ENCODE data around the gene TNKS1BP1.
"Not testable (repeated sequence)": the region's sequence is repeated elsewhere in the genome, so short reads cannot be mapped to it uniquely, and the experiment has no call there.

The TNKS1BP1 gene

DNA sequence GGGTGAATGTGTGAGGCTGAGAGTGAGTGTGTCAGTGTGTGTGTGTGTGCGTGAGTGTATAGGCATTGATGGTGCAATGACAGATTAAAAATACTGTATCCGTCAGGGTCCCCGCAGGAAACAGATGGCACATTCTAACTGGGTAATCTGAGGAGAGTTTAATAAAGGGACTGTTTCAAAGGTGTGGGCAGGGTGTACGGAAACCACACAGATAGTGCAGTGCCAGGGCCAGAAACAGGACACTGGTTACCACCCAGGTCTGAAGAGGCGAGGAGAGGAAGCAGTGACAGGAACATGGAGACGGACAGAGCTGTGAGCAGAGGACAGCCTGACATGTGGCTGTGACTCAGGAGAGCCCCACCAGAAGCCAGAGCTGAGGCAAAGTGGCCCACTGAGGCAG, 29.9 kb upstream of the TNKS1BP1 start:
- no peak for DNase-seq (ENCODE audit: low spot score)

DNA sequence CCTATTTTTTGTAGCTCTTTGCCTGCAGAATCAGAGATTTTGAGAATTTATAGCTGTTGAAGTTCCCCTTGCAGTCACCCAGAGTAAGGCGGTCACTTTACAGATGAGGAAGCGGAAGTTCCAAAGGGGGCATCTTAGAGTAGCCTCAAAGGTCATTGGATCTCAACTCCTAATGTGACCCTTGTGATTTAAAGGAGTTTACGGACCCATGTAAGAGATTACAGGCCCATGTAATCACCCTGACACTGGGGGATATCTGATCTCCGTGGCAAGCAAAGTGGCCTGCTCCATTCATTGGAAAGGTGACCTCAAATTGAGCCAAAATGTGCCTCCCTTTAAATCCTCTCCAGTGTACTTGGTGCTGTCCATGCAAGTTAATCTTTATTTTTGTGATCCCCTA, 29.1 kb upstream of the TNKS1BP1 start:
- DNase-seq (ENCODE audit: low spot score): no peak

DNA sequence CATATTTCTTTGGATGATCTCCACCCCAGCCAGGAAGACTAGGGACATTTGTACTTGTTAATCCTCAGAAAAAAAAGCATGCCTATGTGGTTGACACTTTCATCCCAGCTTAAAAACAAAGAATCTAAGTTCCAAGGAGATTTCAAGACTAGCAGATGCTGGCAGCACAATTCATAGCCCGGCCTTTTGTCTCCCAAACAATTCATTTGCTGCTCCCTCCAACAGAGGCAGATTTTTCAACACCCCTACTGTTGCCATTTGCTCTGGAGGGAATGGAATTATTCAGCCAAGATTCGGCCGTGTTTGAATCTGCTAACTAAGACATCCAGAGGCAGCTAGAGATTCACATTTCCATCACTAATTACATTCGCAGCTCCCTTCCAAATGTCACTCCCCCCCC, 28.7 kb upstream of the TNKS1BP1 start:
- no peak for DNase-seq (ENCODE audit: low spot score)

DNA sequence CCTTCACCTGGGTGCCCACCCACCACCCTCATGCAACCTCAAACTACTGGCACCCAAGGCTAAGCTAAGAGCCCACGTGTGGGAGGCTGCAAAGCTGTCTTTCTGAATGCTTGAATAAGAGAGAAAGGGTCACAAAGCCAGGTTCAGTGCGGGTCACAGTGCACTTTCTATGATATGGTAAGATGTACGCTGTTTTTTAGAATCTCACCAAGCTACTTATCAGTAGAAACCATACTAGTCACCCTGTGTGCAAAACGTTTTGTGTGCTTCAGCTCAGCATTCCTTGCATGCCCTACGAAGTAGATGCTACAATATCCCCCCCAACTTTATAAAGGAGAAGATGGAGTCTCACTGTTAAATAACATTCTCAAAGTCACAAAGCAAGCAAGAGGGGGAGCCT, 28.3 kb upstream of the TNKS1BP1 start:
- no peak for DNase-seq (ENCODE audit: low spot score)

DNA sequence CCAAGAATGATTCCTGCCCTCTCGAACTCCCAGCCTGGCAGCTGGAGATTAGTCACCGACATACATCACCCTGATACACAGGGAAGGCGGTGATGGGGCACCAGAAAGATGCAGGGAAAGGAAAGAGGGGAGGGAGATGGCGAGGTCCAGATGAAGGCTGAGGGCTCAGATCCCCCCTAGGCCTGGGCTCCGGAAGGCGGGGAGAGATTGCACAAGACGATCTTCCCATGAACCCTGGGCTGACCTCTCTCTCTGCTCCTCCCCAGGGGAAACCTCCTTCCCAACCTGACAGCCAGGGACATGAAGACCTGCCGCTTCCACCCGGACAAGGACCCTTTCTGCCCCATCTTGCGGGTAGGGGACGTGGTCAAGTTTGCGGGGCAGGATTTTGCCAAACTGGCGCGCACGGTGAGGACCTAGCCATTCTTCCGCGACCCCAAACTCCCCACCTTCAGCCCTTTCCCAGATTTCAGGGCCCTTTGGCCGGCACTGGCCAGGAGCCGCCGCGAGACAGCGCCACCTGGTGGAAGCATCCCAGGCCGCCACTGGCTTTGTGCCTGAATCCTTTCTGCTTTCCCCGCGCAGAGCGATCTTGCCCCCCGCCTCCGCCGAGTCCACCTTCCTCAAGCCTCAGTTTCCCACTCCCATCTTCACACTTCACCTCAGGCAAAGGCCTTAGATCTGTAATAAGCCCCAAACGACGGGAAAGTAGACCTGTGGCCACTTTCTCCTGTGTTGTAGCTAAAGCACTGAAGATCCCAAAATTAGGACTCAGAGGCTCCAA, 24.9 kb upstream of the TNKS1BP1 start:
- peak; percentile 50 for DNase-seq (ENCODE audit: low spot score)

DNA sequence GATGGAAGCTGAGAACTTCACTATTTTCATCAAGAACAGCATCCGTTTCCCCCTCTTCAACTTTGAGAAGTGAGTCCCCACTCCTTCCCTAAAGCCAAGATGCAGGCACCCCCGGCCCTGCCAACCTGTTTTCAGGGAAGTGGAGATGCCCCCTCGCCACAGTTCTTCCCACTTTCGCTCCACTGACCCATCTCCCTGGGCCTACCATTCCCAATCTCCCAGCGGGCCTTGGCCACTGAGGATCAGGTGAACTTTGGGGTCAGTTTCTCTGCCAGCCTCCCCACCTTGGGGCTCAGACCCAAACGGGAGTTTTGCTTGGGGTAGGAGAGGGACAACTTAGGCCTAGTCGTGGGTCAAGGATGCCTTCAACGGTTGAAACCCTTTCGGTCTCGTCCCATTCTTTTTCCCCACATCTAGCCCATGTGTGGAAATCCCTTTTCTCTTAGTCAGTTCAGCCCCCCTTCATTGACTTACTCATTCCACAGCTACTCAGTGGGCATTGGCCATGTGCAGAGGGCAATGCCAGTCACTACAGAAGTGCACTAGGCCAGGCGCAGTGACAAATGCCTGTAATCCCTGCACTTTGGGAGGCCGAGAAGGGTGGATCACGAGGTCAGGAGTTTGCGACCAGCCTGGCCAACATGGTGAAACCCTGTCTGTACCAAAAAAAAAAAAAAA, 24.0 kb upstream of the TNKS1BP1 start:
- no peak for DNase-seq (ENCODE audit: low spot score)

DNA sequence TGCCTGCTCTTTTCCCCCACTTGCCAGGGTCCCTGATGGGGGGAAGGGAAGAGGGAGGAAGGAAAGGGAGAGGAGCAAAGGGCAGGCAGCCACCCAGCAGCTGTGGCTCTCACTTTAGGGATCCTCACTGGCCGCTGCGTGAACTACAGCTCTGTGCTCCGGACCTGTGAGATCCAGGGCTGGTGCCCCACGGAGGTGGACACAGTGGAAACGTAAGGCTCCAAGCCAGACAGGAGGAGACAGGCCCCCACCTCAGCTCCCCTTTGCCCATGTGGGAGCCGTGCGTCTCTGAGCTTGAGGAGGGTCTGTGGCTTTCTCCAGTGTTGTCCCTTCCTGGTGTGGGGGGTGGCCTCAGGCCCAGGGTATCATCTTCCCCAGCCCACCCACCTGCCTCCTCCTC, 23.3 kb upstream of the TNKS1BP1 start:
- no peak for DNase-seq (ENCODE audit: low spot score)

DNA sequence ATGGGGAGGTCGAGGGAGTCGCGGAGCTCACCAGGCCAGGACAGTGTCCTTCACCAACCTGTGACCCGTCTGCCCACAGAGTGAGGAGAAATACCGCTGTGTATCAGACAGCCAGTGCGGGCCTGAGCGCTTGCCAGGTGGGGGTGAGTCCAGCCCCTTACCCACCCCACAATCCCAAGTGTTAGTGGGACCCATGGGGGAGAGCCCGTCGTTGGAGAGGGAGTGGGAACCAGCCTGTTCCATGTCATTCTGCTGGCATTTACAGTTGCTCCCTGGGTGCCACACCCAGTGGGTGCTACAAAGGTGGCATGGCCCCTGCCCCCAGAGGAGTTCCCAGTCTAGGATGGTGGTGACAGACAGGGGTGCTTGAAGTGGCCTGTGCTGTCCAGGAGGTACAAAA, 22.6 kb upstream of the TNKS1BP1 start:
- no peak for DNase-seq (ENCODE audit: low spot score)

DNA sequence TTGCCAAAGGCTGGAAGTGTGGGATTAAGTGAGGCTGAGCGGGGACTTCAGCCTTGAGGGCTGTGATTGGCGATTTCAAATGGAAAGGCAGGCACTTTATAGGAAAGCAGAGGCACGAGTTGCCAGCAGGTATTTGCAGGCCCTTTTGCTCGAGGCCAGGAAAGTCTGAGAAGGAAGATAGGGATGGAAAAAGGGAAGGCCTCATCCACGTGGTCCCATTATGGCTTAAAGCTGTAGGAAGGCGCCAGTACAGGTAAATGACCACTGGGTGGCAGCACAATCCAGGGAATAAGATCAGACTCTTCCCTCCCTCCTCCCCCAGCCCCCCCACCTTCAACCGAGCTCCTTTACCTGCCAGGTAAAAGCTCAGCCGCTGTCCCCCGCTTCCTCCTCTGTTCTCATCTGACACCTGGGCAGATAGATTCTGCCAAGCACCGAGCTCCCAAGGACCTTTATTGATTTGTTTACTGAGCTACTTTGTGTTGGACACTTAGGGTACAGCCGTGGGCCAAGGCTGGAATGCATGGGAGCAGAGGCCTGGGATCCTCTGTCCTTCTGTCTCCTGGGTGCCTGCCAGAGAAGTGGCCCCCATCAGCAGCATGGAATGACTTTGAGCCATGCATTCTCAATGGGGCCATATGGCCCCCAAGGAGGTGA, 20.9 kb upstream of the TNKS1BP1 start:
- peak; percentile 68 for DNase-seq (ENCODE audit: low spot score)

DNA sequence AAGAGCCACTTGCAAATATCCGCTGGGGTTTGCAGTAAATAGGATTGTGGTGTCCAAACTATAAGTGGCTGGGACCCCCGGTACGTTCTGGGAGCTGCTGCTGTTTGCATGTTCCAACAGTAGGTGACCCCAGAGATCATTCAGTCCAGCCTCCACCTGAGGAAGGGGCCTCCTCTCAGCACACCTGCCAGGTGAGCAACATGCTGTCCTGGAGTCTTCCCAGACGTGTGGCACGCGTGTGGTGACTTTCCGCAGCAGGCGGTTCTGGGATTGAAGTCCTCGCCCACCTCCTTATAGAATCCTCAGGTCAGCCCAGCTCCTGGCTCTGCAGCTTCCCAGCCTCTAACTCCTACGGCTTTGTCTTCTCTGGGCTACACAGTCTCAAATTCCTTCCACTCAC, 20.1 kb upstream of the TNKS1BP1 start:
- no peak for DNase-seq (ENCODE audit: low spot score)

DNA sequence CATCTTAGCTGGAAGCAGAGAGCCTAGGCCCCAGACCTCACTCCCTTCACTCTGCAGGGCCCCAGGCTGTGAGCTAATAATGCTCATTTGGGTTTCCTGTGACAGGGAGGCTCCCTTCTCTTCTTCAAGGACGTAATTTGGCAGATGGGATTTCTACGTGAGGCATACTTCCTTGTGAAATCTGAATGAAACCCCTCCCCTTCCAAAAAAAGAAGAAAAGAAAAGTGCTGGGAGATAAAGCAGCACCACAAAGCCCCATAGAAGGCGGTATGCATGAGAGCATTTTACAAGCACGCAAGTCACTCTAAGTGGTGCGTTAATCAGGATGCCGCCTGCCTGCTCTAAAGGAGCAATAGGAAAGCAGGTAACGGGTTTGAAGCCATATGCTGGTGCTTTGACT, 19.1 kb upstream of the TNKS1BP1 start:
- no peak for DNase-seq (ENCODE audit: low spot score)

DNA sequence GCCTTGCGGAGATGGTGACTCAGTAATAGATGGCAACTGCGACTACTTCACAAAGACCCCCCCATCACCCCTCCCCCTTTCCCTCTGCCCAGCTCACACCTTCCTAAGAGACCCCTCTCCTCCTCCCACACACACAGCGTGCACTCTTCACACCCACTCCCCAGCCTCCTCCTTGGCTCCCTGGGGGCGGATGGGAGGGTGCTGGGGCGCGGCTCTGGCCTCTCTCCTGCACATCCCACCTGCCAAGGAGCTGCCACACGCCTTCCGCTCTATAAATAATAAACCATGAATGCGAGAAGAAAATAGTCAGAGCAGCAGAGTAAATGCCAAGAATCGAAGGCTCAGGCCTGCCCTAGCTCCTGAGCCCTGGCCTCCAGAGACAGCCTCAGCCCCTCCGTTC, 17.9 kb upstream of the TNKS1BP1 start:
- no peak for DNase-seq (ENCODE audit: low spot score)

DNA sequence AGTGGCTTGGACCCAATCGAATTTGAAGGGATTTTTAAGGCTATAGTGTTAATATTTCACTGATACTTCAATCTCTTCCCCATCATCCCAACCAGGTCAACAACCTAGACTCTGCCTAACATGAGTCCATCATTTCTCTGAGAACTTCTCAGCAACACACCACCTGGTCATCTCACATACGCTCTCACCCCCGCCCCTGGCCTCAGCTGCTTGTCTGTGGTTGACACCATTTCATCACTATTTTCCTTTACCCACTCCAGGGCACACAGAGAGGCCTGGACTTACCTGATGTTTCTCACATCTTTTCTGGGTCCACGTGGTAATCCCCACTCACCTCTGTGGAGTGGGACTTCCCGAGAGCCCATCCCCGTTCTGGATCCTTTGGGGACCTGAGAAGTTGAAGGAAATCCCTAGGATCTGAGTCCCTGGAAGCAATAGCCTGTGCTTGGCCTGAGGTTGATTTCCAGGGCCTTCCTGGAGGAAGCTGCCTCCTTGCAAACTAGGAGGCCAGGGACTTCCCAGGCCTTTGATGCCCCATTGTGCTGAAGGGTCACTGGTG, 16.6 kb upstream of the TNKS1BP1 start:
- DNase-seq (ENCODE audit: low spot score): no peak

DNA sequence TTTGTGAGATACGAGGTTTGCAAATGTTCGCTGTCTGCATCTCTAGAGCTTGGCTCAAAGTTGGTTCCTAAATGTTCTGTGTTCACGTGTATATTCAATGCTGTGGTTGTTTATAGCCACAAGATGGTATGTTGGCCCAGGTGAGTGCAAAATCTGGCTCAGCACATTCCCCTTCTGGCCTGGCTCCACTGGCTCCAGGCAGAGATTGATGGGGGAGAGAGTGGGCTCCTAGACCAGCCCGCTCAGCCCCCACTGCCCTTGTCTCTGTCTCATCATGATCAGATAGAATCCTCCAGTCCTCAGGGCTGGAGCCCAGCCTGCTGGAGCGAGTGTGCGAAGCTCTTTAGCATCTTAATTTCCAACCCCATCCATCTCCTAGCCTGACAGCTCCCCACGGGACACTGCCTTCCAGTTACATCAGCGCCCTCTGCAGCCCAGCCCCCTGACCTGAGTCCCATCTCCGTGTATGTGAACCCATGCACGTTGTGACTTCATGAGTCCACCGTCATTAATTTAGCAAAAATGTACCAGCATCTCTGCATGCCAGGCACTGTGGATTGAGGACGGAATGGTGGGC, 15.4 kb upstream of the TNKS1BP1 start:
- DNase-seq (ENCODE audit: low spot score): no peak

DNA sequence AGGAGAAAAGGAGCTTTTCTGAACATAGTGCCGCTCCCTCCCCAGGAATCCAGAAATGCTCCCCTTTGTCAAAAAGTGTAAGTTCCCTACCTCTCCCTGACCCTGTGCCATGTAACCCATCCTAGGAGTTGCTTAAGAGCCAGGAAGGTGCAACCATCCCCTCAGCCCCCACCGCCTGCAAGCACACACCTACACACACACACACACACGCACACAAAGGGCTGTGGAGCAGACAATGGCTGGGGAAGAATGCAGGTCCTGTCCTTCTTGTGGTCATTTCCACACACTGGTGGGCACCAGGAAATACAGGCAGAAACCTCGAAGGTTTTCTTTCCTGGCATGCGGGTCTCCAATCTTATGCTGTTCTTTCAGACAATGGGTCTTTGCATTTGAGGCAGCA, 14.6 kb upstream of the TNKS1BP1 start:
- DNase-seq (ENCODE audit: low spot score): no peak

DNA sequence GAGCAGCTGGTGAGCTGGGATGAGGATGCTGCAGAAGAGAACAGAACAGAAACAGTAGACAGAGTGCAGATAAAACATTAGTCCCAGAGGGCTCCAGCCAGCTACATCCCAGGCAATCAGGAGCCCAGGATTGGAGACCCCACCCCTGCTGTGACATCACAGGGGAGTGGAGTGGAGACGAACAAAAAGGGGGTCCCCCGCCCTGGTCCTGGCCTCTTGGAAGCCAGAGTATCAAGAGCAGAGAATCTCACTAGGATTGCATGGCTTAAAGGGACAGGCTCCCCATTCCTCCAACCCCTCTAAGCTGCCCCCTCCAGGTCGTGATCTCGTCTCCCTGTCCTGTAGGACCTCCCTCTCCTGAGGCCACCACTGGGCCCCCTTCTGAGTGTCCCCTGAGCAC, 13.4 kb upstream of the TNKS1BP1 start, which contains the start of gene P2RX3:
P2RX3 (plus strand) TSS at position 211 of the 400 bp plus-strand sequence. CDS start 199 bp downstream, outside the sequence.
- DNase-seq (ENCODE audit: low spot score): no peak

DNA sequence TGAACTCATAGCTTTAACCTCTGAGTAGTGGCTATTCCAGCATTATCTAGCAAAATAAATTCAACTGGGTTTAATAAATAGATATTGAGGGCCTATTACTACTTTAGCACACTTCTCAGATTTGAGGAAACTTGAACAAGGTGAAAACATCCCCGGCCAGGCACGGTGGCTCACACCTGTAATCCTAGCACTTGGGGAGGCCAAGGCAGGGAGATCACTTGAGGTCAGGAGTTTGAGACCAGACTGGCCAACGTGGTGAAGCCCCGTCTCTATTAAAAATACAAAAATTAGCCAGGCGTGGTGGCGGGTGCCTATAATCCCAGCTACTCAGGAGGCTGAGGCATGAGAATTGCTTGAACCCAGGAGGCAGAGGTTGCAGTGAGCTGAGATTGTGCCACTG, 12.1 kb upstream of the TNKS1BP1 start:
- not testable (repeated sequence) for DNase-seq (ENCODE audit: low spot score)

DNA sequence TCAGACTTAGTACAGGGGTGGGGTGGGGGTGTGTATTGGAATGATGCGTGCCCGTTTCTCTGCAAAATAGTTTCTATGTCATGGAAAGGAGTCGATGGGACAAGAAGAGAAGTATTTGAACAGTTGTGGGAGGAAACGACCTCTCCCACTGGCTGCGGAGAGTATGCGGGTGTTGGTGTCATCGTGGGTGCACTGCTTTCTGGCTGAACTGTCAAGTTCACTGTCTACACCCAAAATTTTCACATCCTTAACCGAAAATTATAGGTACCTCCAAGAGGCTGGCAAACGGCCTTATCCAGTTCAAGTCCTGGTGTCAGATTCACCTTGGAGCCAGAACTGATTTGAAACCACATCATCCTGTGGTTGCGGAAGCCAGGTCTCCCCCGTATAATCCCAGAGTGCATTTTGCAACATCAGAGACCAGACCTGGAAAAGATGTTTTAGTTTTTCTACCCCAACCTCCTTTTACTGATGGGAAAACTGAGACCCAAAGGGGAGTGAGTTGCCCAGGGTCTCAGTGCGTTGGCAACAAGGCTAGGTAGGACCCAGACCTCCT, 11.4 kb upstream of the TNKS1BP1 start:
- DNase-seq (ENCODE audit: low spot score): peak; percentile 14

DNA sequence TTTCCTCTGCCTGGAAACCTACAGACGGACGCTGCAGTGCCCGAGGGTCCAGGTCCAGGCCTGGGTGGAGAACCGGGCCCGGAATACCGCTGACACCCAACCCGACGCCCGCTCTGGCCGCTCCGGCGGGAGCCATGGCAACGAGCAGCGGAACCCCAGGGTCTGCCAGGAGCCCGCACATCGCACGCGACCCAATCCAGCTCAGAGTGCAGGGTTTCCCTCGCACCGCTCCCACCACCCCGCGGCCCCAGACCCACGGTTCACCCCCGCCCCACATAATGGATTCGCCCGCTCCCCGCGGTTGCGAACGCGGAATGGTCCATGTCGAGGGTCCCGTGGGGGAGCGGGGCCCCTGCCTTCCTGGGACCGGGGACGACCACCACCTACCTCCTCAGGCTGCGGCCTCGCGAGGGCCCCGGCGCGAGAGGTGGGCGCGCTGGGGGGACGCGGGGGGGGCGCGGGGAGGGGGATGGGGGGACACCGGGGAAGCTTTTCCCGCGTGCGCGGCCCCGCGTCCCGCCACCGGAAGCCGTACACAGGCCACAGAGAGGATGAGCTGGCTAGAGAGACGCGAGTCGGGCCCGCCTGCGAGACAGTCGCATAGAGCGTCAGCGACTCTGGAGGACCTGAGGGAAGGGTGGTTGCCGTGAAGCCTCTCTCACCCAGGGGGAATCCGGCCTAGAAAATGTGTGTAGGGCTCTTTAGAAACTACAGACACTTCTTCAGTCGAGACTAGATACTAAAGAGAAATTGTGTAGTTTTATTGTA, 10.8 kb upstream of the TNKS1BP1 start, which contains the start of gene SSRP1:
SSRP1 (minus strand) TSS at position 550 of the 768 bp plus-strand sequence. CDS start 771 bp downstream, outside the sequence.
- DNase-seq (ENCODE audit: low spot score): peak; percentile 91

DNA sequence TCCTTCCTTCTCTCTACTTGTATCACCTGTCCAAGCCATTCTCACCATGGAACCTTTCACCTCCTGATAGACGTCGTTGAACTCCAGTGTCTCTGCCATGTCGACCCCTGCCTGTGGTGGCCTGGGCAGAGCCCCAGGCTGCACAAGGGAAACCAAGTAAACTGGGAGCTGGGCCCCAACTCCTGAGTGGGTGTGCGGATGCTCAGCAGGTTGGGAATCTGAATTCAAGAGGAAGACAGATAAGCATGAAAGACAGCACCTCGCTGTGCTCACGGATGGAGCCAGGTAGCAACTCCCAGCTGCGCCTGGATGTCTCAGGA, 10.2 kb upstream of the TNKS1BP1 start:
- no peak for DNase-seq (ENCODE audit: low spot score)

DNA sequence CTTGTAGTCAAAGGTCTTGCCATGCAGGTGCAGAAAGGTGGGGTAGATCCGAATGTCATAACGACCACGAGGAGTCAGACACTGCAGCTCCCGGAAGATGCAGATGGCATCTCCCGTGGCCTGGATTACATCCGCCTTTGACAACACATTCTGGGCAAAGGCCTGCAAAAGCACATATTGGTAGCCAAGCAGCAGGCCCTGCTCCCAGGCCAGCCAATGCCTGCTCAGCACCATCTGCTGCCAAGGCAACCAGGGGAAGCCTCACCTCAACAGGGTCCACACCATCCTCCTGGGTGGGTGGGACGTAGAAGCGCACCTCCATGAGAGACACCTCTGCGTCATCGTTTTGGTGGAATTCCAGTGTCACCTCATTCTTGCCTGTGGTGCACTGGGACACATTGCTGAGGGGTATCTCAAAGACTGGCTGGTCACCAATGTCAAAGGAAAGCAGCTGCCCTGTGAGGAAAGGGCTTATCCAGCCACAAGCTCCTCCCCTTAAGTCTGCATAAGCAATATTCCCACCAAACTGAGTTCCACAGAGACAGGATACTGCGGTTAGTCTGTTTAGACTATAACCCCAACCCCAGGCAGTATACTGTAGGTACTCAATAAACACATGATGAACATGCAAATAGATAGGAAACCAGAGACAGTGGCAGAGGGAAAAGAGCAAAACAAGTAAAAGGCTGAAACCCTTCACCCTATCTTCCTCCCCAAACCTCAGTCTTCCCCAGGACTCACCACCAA, 8.1 kb upstream of the TNKS1BP1 start:
- no peak for DNase-seq (ENCODE audit: low spot score)
